HG03442 (cell line): ENCODE measurements around the gene SEC31A.
"Not testable (repeated sequence)": the region's sequence is repeated elsewhere in the genome, so short reads cannot be mapped to it uniquely, and the experiment has no call there.

Experiments
- ATAC-seq: cut with Tn5 transposase; IDR thresholded peaks from one replicate; pipeline ENCODE4 v1.9.1; 2021; ENCODE audit warnings: mild to moderate bottlenecking, moderate library complexity; ENCODE audit not compliant: unreplicated experiment

The SEC31A gene, protein sequence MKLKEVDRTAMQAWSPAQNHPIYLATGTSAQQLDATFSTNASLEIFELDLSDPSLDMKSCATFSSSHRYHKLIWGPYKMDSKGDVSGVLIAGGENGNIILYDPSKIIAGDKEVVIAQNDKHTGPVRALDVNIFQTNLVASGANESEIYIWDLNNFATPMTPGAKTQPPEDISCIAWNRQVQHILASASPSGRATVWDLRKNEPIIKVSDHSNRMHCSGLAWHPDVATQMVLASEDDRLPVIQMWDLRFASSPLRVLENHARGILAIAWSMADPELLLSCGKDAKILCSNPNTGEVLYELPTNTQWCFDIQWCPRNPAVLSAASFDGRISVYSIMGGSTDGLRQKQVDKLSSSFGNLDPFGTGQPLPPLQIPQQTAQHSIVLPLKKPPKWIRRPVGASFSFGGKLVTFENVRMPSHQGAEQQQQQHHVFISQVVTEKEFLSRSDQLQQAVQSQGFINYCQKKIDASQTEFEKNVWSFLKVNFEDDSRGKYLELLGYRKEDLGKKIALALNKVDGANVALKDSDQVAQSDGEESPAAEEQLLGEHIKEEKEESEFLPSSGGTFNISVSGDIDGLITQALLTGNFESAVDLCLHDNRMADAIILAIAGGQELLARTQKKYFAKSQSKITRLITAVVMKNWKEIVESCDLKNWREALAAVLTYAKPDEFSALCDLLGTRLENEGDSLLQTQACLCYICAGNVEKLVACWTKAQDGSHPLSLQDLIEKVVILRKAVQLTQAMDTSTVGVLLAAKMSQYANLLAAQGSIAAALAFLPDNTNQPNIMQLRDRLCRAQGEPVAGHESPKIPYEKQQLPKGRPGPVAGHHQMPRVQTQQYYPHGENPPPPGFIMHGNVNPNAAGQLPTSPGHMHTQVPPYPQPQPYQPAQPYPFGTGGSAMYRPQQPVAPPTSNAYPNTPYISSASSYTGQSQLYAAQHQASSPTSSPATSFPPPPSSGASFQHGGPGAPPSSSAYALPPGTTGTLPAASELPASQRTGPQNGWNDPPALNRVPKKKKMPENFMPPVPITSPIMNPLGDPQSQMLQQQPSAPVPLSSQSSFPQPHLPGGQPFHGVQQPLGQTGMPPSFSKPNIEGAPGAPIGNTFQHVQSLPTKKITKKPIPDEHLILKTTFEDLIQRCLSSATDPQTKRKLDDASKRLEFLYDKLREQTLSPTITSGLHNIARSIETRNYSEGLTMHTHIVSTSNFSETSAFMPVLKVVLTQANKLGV

GRCh38 chr4:82890901-82891706, at the start of gene SEC31A:
Gene SEC31A, minus strand, starts transcription at chr4:82891153. Its CDS starts 9,217 bp downstream, at chr4:82881936.
- peak; percentile 86 for ATAC-seq

GRCh38 chr4:82939414-82939813, 48.5 kb upstream of the SEC31A start:
- no peak for ATAC-seq

DNA sequence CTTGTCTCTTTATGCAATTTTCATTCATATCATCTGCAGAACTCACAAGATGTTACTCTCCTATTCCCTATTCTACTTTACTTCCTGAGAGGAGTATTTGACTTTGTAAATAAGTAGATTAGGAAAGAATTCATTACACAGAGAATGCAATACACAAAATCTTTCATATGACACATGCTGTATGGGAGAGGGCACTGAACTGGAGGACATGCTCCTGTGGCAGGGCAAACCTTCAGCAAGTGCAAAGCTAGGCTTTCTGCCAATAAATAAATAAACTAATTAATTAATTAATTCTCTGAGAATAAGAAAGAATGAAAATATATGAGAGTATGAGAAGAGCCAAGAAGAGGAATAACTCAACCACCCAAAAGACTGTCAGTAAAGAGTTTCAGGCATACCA, 43.5 kb upstream of the SEC31A start:
- ATAC-seq, result no peak

GRCh38 chr4:82930848-82931755, 40.1 kb upstream of the SEC31A start:
- ATAC-seq, result no peak

- no peak for ATAC-seq
Observed at GRCh38 chr4:82921795-82922194, 30.8 kb upstream of the SEC31A start.

- no peak for ATAC-seq
Observed at GRCh38 chr4:82919386-82919785, 28.4 kb upstream of the SEC31A start.

DNA sequence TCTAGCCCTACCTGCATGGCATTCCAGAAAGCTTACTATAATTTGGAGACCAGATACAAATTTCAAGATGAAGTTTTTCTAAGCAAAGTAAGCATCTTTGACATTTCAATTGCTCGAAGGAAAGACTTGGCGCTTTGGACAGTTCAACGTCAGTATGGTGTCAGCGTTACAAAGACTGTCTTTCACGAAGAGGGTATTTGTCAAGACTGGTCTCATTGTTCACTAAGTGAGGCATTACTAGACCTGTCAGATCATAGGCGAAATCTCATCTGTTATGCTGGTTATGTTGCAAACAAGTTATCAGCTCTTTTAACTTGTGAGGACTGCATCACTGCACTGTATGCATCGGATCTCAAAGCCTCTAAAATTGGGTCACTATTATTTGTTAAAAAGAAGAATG, 27.1 kb upstream of the SEC31A start:
- ATAC-seq, result no peak

GRCh38 chr4:82913968-82914367, 23.0 kb upstream of the SEC31A start:
- not testable (repeated sequence) for ATAC-seq

GRCh38 chr4:82913305-82913704, 22.4 kb upstream of the SEC31A start:
- no peak for ATAC-seq

- no peak for ATAC-seq
Observed at GRCh38 chr4:82909326-82909725, 18.4 kb upstream of the SEC31A start.

DNA sequence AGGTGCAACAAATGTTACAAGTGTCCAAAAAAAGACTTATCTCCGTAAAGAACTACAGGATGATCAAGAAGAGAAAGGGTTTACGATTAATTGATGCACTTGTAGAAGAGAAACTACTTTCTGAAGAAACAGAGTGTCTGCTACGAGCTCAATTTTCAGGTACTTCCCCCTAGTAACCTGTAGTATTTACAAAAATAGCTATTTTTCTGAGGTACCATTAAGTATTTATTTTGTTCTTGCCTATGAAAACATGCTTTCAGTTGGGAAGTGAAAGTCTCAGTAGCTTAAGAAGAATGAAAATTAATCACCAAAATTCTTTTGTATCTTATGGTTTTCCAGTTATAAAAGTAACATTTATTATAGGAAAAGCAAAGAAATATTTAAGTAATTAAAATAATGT, 15.5 kb upstream of the SEC31A start:
- peak; percentile 42 for ATAC-seq

DNA sequence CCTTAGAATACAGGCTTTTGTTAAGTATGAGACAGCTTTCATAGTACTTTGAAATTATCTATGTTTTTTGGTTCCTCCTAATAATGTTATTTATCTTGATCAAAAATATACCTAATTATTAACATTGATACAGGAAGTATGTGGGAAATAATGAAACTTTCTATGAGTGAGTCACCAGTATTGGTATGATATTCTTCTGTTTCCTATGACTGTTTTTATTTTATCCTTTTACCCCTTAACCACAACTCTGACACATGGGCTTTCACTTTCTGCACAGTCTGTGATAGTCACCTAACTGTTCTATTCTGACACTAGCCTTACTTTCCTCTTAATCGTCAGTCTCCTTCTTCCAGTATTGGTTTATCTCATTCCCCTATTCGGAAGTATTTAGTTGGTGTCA, 14.3 kb upstream of the SEC31A start:
- ATAC-seq, result peak; percentile 49

DNA sequence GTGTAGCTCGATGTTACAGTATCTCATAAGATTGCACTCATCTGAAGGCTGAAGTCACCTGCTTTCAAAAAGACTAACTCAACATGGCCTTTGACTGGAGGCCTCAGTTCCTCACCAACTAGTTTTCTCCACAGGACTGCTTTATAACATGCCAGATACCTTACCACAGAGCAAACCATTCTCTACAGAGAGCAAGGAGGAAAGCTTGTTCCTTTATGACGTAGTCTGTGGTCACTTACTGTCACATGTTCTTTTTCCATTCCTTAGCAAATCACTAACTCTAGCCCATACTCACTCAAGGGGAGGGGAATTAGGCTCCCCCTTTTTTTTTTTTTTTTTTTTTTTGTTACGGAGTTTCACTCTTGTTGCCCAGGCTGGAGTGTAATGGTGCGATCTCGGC, 12.8 kb upstream of the SEC31A start:
- ATAC-seq, result no peak

- ATAC-seq, result no peak
Observed at GRCh38 chr4:82901183-82901718, 10.3 kb upstream of the SEC31A start.

- ATAC-seq, result peak; percentile 84
Observed at GRCh38 chr4:82900411-82901182, 9.6 kb upstream of the SEC31A start, which contains the start of gene THAP9. Gene THAP9, plus strand, starts transcription at chr4:82900735. Its CDS starts 68 bp downstream, at chr4:82900803.

DNA sequence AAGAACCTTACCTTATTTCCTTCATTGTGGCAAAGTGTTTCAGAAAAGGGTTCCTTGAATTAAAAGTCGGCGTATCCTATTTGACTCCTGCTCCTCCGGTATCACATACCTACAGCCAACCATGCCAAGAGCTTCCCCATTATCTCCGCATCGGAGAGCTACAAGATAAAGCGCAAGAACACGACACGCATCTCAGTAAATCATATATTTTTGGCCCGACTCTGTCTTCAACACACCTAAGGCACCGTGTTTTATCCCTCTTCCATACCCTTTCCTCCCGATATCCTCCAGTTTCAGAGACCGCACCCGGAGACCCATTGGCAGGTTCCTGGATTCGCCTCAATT, 9.1 kb upstream of the SEC31A start:
- peak; percentile 0 for ATAC-seq

DNA sequence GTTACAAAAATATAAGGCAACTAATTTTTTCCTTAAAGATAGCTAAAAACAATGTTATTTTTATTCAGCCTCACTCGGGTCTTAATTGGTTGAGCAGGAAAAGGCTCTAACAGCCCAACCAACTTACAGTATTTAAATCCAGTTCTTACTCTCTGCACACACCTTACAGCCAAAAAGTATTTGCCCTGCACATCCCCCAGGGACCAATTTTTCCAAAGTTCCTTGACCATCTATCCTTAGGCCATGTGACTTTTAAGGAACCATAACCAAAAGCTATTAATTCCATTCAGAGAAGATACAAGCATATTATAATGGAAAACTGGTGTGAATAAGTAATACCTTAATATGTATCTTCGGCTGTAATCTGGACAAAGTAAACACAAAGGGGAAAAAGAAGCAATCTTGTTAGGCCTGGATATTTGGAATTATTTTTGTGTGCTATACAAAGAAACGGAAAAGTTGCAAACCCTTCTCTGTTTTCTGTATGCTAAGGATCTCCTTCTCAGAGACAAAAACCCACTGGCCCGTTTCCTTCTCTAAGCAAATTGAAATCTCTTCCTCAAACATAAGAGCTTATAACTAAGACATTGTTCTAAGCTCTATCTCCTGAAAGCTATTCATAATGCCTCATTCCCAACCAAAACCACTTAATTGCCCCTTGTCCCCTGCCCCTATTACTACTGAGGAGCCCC, 8.6 kb upstream of the SEC31A start:
- ATAC-seq, result no peak
